GM12878 (cell line): Measurements from ENCODE around the gene PTPDC1. TPM values are rescaled to one million over a fixed set of nuclear protein-coding genes. Genes with fewer than 3 reads are reported as not detected.
A peak's percentile ranks its signal among the peaks of the same experiment; 100 is the strongest.

Experiments used
- ATAC-seq: fragments of 200-7000 bp; cut with Tn5 transposase; 3 replicates; pipeline ENCODE4 v1.9.1; 2020; ENCODE audit warnings: mild to moderate bottlenecking, moderate library complexity
- BruUV-seq: library from RNA; stranded (reverse); fragments of 400-500 nt; replicated peaks from 2 replicates; lab custom pipeline; 2021; lab: Mats Ljungman, UMichigan
- CTCF ChIA-PET: fragments of 300-600 bp; sonication (Branson Sonifier 250); formaldehyde crosslinking; extraction: SDS; loops from one replicate; lab custom pipeline; 2021; ENCODE audit warnings: inconsistent platforms; lab: Yijun Ruan, JAX
- POLR2A ChIA-PET: fragments of 350-600 bp; formaldehyde crosslinking; extraction: SDS; loops from one replicate; lab custom pipeline; 2021; ENCODE audit warnings: inconsistent platforms; lab: Charles Lee
- RAD21 ChIA-PET: fragments of 300-600 bp; sonication (Branson Sonifier 250); formaldehyde crosslinking; loops from one replicate; lab custom pipeline; 2023; ENCODE audit warnings: antibody characterized with exemption; ENCODE audit not compliant: unreplicated experiment; lab: Charles Lee
- SMC1A ChIA-PET: fragments of 300-600 bp; sonication (Branson Sonifier 250); formaldehyde crosslinking; loops from one replicate; lab custom pipeline; 2023; ENCODE audit not compliant: unreplicated experiment, uncharacterized antibody; lab: Charles Lee
- DNase-seq: peaks from one replicate; pipeline ENCODE4 v3.0.0-alpha.2; 2011; ENCODE audit warnings: low read depth, low spot score
- FAIRE-seq: peaks from 3 replicates; lab custom pipeline; 2011; peaks lifted over from hg19 to GRCh38; lab: Jason Lieb, UNC
- H2AFZ ChIP-seq: 2 replicates; pipeline ENCODE4 v1.6.0; 2011; ENCODE audit warnings: low read depth, low read length, control low read depth; ENCODE audit not compliant: control insufficient read depth
- H3K27ac ChIP-seq: 2 replicates; pipeline ENCODE4 v1.5.1; 2011; ENCODE audit warnings: control low read depth; ENCODE audit not compliant: control insufficient read depth, insufficient read depth
- H3K27me3 ChIP-seq, 2 experiments: replicated peaks in 1 of 2; 2 replicates each; pipeline versions ENCODE4 v1.6.0 to v1.6.1; 2011; ENCODE audit warnings: low read length in 1 of 2; ENCODE audit not compliant: control insufficient read depth in 2 of 2, insufficient read depth in 2 of 2
- H3K36me3 ChIP-seq, 2 experiments: 2 replicates each; pipeline ENCODE4 v1.5.1; 2011; ENCODE audit warnings: low read length in 1 of 2; ENCODE audit not compliant: control insufficient read depth in 2 of 2, insufficient read depth in 2 of 2
- H3K4me1 ChIP-seq: 2 replicates; pipeline ENCODE4 v1.6.1; 2011; ENCODE audit warnings: mild to moderate bottlenecking, low read length, moderate library complexity, mixed read lengths; ENCODE audit not compliant: control insufficient read depth, insufficient read depth
- H3K4me2 ChIP-seq: 2 replicates; pipeline ENCODE4 v1.6.0; 2011; ENCODE audit warnings: control low read depth; ENCODE audit not compliant: control insufficient read depth, insufficient read depth
- H3K4me3 ChIP-seq: fragments of 200-600 bp; sonication (generic); 2 replicates; pipeline ENCODE4 v1.5.1; 2016
- H3K79me2 ChIP-seq: 2 replicates; pipeline ENCODE4 v1.6.0; 2011; ENCODE audit warnings: low read length; ENCODE audit not compliant: control insufficient read depth, insufficient read depth
- H3K9ac ChIP-seq: 2 replicates; pipeline ENCODE4 v1.8.0; 2011; ENCODE audit warnings: low read length, control low read depth, mixed read lengths; ENCODE audit not compliant: control insufficient read depth, insufficient read depth
- H3K9me3 ChIP-seq: replicated peaks from 3 replicates; pipeline ENCODE4 v1.5.1; 2011; ENCODE audit warnings: mild to moderate bottlenecking, low read length; ENCODE audit not compliant: control insufficient read depth, insufficient read depth
- H4K20me1 ChIP-seq: 2 replicates; pipeline ENCODE4 v1.6.0; 2011; ENCODE audit not compliant: control insufficient read depth, insufficient read depth
- ASH2L ChIP-seq: fragments of 300-600, 200-600 bp; sonication (generic); IDR thresholded peaks from 2 replicates; pipeline ENCODE4 v1.6.1; 2017; ENCODE audit warnings: low read depth, mild to moderate bottlenecking, borderline replicate concordance
- BCL11A ChIP-seq: IDR thresholded peaks from 2 replicates; pipeline ENCODE4 v1.6.1; 2011; ENCODE audit warnings: low read depth, low read length
- CEBPB ChIP-seq, 2 experiments: fragments of 150-350 bp in 1 of 2; IDR thresholded peaks; 2 replicates each; pipeline ENCODE4 v1.6.1; 2012 to 2014; ENCODE audit warnings: low read depth in 2 of 2, low read length in 2 of 2, borderline replicate concordance in 1 of 2, inconsistent platforms in 1 of 2
- JUNB ChIP-seq: IDR thresholded peaks from 2 replicates; pipeline ENCODE4 v1.6.1; 2016; ENCODE audit warnings: antibody characterized with exemption, mild to moderate bottlenecking
- MEF2A ChIP-seq: IDR thresholded peaks from 2 replicates; pipeline ENCODE4 v1.6.1; 2011; ENCODE audit warnings: low read depth, mild to moderate bottlenecking, low read length, moderate library complexity; ENCODE audit not compliant: insufficient read depth
- MTA2 ChIP-seq: fragments of 450-650 bp; IDR thresholded peaks from 2 replicates; pipeline ENCODE4 v1.6.1; 2016; ENCODE audit warnings: low read depth, mild to moderate bottlenecking, moderate library complexity
- NFIC ChIP-seq: IDR thresholded peaks from 2 replicates; pipeline ENCODE4 v1.6.1; 2012; ENCODE audit warnings: low read depth, mild to moderate bottlenecking, inconsistent platforms, low read length, moderate library complexity
- WRNIP1 ChIP-seq: IDR thresholded peaks from 2 replicates; pipeline ENCODE4 v1.6.1; 2011; ENCODE audit warnings: low read depth, low read length, improper control_type of control experiment, borderline replicate concordance
- YY1 ChIP-seq: IDR thresholded peaks from 2 replicates; pipeline ENCODE4 v1.6.1; 2011; ENCODE audit warnings: low read depth, mild to moderate bottlenecking, low read length
- ZNF687 ChIP-seq: fragments of 450-650 bp; IDR thresholded peaks from 2 replicates; pipeline ENCODE4 v1.6.1; 2017; ENCODE audit warnings: mild to moderate bottlenecking, moderate library complexity
- WGBS: methylation state at CpG from one replicate; pipeline ENCODE4 v1.1.6; 2016; ENCODE audit warnings: low lambda C conversion rate; ENCODE audit not compliant: insufficient replicate concordance, insufficient coverage; ENCODE audit errors: missing lambda C conversion rate; 5-methylcytosine and 5-hydroxymethylcytosine counted together
- in situ Hi-C: fragments of 300-500 bp; cut with MboI; formaldehyde crosslinking; loops from 9 replicates; pipeline ENCODE4 v1.14.3; 2018; ENCODE audit warnings: mixed read lengths
- intact Hi-C: fragments of 100-400 bp; cut with micrococcal nuclease; formaldehyde crosslinking; loops from one replicate; pipeline ENCODE4 v1.14.2; 2022; ENCODE audit not compliant: unreplicated experiment
- polyA plus RNA-seq, 11 experiments: library from polyadenylated mRNA; depleted of rRNA in 4 of 11; unstranded in 6 of 11; stranded (reverse) in 5 of 11; fragments of >200 nt; fragmentation: Nextera tagmentation in 4 of 11; fragmentation: Illumina TruSeq in 1 of 11; extraction: Ambion mirVana in 4 of 11; extraction: Trizol in 1 of 11; gene quantifications; 1 replicate in 1 of 11; 2 replicates in 10 of 11; pipeline versions ENCODE4 v1.2.1 to v1.2.3, GENCODE V29; 2011 to 2016; ENCODE audit warnings: inconsistent platforms in 2 of 11, missing spikeins in 2 of 11, low read depth in 1 of 11
- total RNA-seq, 4 experiments: library from RNA; depleted of rRNA in 3 of 4; stranded (reverse); fragments of >200 nt in 3 of 4; fragmentation: Illumina TruSeq in 1 of 4; extraction: Trizol in 1 of 4; gene quantifications; 2 replicates each; pipeline versions ENCODE4 v1.2.1 to v1.2.3, GENCODE V29; 2013 to 2021
- TF ChIP-seq, protein P1 (sequence below), 3 experiments: IDR thresholded peaks in 2 of 3; conservative IDR thresholded peaks in 1 of 3; 2 replicates each; pipeline ENCODE4 v1.5.1; 2011; ENCODE audit warnings: low read depth in 3 of 3, low read length in 3 of 3, mild to moderate bottlenecking in 3 of 3, control low read depth in 2 of 3, moderate library complexity in 2 of 3, inconsistent platforms in 1 of 3, mixed read lengths in 1 of 3; ENCODE audit not compliant: control insufficient read depth in 2 of 3, insufficient read depth in 1 of 3; ENCODE audit errors: extremely low read depth in 1 of 3

PTPDC1 gene
- total and polyA plus RNA-seq, 10 of the 15 experiments (the other 5 are each of a cell fraction or from before 2014, with no cell fraction given), result 1.2 to 4.5 (median 2.9) TPM

DNA sequence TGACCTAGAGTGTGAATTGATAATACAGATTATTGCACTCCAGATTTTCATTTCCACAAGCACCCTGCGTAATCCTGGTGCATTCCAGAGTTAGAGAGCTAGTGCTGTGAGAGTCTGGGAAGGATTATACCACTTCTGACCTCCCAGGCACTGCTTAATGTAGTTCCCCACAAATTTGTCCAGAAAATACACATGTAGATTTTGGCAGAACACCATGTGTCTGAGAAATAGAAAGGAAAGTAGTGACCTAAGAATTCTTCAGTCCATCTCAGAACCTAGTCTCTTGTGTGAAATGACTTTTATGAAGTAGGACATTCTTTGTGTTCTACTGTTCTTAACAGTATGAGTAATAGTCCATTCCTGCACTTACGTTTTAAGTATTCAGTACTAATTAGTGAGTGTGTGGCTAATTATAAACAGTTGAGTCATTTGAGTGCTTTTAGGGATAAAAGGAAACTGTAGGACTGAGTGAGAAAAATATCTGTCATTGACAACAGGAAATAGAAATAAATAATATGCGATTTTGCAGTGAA lies 27.8 kb upstream of the PTPDC1 start:
- ChIA-PET RAD21 (no interaction called here), SMC1A (no interaction called here), POLR2A (interaction anchor here (0.5 kb wide), 1 partner anchor 270 kb away, joined by 8 read pairs; no protein-coding TSS in a partner anchor), CTCF (interaction anchor here (1.3 to 1.6 kb wide), 2 partner anchors 10 to 42 kb away, joined by 4 read pairs; no protein-coding TSS in a partner anchor)
- TF ChIP-seq ZNF687, result no peak
- TF ChIP-seq BCL11A, result 0 out of 2 replicates have a peak, but pooled peaks have one; percentile 21
- no peak for TF ChIP-seq CEBPB (IDR thresholded peaks at IDR 0.05; ENCODE audit: borderline replicate concordance in 1 of 2, low read depth in 2 of 2, low read length in 2 of 2)
- TF ChIP-seq JUNB, result peak; percentile 37
- peak; percentile 32; the same call in 1 of the 2 replicates for TF ChIP-seq NFIC
- no peak for TF ChIP-seq YY1
- TF ChIP-seq WRNIP1, result no peak
- TF ChIP-seq MEF2A, result 0 out of 2 replicates have a peak, but pooled peaks have one; percentile 17
- TF ChIP-seq, protein P1, sequence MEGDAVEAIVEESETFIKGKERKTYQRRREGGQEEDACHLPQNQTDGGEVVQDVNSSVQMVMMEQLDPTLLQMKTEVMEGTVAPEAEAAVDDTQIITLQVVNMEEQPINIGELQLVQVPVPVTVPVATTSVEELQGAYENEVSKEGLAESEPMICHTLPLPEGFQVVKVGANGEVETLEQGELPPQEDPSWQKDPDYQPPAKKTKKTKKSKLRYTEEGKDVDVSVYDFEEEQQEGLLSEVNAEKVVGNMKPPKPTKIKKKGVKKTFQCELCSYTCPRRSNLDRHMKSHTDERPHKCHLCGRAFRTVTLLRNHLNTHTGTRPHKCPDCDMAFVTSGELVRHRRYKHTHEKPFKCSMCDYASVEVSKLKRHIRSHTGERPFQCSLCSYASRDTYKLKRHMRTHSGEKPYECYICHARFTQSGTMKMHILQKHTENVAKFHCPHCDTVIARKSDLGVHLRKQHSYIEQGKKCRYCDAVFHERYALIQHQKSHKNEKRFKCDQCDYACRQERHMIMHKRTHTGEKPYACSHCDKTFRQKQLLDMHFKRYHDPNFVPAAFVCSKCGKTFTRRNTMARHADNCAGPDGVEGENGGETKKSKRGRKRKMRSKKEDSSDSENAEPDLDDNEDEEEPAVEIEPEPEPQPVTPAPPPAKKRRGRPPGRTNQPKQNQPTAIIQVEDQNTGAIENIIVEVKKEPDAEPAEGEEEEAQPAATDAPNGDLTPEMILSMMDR (IDR thresholded peaks at IDR 0.05 in 2 of 3, conservative IDR thresholded peaks at IDR 0.05 in 1 of 3; ENCODE audit: control insufficient read depth in 2 of 3, extremely low read depth in 1 of 3, insufficient read depth in 1 of 3, low read depth in 3 of 3, low read length in 3 of 3), result no peak
- 0 out of 2 replicates have a peak, but pooled peaks have one; percentile 13 for TF ChIP-seq MTA2
- TF ChIP-seq ASH2L, result no peak
- DNase-seq (no peak), ATAC-seq (peak; percentile 27; the same call in 2 of the 3 replicates), FAIRE-seq (no peak)
- BruUV-seq, result no TSS peak
- in situ Hi-C loops (no loop called here), intact Hi-C loops (no loop called here)
- H3K9ac ChIP-seq, result no peak overlapping the region
- no peak overlapping the region for H3K4me2 ChIP-seq
- H2AFZ ChIP-seq, result no peak overlapping the region
- H3K4me1 ChIP-seq, result no peaks in the 10 kb centered on the region
- no peaks in the 10 kb centered on the region; the same call in 2 of the 3 replicates for H3K9me3 ChIP-seq
- 16% methylated on average over 3 of the region's 3 CpGs for WGBS
- no peak overlapping the region for H3K4me3 ChIP-seq
- no peaks in the 10 kb centered on the region for H3K79me2 ChIP-seq
- no peaks in the 10 kb centered on the region for H3K36me3 ChIP-seq
- H3K27ac ChIP-seq, result no peak overlapping the region
- H3K27me3 ChIP-seq, result no peaks in the 10 kb centered on the region
- H4K20me1 ChIP-seq, result no peaks in the 10 kb centered on the region
